ENCODE measurements around the gene CRIP1. TPM values are rescaled to one million over a fixed set of nuclear protein-coding genes. Genes with fewer than 3 reads are reported as not detected.

Gene CRIP1
- polyA plus RNA-seq, 3 donors, result 24.1 to 32.5 (median 28.8) TPM

DNA sequence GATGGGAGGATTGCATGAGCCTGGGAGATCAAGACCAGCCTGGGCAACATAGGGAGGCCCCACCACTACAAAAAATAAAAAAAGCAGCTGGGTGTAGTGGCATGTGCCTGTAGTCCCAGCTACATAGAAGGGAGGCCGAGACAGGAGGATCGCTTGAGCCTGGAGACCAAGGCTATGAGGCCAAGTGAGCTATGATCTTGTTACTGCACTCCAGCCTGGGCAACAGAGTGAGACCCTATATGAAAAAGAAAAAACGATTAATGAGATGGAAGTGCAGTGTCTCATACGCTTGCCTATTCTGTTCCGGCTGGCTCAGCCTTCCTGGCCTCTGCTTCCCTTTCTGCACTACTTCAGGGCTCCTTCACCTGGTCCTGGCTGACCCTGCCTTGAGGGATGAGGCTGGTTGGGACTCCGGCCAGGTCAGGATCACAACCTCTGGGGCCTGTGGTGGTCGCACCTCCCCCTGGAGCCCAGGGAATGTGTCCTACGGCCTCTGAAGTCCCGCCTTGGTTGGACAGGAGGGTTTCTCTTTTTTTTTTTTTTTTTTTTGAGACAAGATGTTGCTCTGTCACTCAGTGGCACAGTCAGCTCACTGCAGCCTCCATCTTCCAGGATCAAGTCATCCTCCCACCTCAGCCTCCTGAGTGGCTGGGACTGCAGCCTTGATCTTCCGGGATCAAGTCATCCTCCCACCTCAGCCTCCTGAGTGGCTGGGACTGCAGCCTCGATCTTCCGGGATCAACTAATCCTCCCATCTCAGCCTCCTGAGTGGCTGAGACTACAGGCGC, 15.0 kb downstream of the CRIP1 start:
- no peak for DNase-seq (ENCODE audit: low read depth in 3 of 3, low spot score in 2 of 3)

DNA sequence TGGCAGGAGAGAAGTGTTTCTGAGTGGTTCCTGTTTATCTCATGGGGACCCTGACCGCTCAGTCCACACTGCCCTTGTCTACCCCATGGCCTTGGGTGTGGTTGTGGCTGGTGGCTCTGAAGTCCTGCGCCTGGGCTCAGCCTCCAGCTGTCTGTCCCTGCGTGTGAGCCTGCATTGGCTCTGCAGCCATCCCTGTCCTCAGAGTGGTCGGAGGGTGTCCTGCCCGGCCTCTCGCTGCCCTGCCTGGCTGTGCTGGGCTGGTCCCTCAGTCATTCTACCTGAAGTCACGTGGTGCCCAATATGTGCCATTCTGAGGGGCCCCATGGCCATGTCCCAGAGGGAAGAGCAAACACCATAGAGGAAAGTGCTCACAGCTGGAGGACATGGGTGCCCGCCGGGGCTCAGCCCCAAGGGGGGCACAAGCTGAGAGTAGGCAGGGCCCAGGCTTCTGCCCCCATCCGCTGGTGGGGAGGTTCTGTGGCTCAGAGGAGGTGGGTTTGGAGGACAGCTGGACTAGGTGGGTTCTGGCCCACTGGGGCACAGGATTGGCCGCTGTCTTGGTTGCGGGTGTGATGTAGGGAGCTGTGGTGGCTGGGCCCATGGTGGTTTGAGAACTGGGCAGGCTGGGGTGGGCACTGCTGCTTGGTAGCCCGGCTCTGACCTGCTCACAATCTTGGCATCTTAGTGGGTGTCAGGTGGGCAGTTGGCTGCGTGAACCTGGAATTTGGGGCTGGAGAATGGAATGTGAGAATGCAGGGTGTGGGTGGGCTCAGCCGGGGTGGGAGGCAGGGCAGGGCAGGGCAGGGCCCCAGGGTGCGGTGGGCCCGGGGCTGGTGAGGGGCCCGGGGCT, 16.0 kb downstream of the CRIP1 start:
- no peak for DNase-seq (ENCODE audit: low read depth in 3 of 3, low spot score in 2 of 3)

GRCh38 chr14:105503296-105503640, 16.6 kb downstream of the CRIP1 start:
- no peak for DNase-seq (ENCODE audit: low read depth in 3 of 3, low spot score in 2 of 3)

GRCh38 chr14:105503935-105504692, 17.4 kb downstream of the CRIP1 start:
- DNase-seq (ENCODE audit: low read depth in 3 of 3, low spot score in 2 of 3), result no peak

DNA sequence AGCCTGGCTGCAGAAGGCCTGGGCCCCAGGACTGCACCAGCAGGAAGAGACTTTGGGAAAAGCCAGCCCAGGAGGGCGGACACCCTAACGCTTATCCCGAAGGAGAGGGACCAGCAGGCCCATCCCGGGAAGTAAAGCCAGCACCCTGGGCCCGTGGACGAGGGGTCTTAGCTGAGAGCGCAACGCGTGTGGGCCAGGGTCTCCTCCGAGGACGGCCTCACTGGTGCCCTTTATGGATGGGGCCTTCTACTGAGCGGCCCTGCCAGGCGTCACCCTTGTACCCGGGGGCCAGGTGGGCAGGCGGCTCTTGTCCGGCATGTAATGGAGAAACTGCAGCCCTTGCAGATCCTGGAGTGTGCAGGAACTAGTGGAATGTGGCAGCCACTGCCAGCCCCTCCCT, 18.4 kb downstream of the CRIP1 start:
- DNase-seq (ENCODE audit: low read depth in 3 of 3, low spot score in 2 of 3), result no peak

GRCh38 chr14:105507247-105507646, 20.6 kb downstream of the CRIP1 start:
- DNase-seq (ENCODE audit: low read depth in 3 of 3, low spot score in 2 of 3), result no peak

- DNase-seq (ENCODE audit: low read depth in 3 of 3, low spot score in 2 of 3), result no peak
Observed at GRCh38 chr14:105508069-105508468, 21.4 kb downstream of the CRIP1 start.

DNA sequence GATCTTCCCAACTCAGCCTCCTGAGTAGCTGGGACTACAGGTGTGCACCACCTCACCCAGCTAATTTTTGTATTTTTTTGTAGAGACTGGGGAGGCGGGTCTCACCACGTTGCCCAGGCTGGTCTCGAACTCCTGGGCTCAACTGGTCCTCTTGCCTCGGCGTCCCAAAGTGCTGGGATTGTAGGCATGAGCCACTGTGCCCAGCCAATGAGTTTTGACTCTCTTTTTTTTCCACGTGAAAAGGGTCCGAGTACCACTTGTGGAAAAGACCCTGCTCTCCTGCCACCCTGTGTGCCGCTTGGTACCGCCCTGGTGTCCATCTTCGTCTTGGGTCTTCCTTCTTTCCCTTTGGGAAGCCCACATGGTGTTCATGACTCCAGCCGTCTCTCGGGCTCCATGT, 21.9 kb downstream of the CRIP1 start:
- DNase-seq (ENCODE audit: low read depth in 3 of 3, low spot score in 2 of 3), result no peak

DNA sequence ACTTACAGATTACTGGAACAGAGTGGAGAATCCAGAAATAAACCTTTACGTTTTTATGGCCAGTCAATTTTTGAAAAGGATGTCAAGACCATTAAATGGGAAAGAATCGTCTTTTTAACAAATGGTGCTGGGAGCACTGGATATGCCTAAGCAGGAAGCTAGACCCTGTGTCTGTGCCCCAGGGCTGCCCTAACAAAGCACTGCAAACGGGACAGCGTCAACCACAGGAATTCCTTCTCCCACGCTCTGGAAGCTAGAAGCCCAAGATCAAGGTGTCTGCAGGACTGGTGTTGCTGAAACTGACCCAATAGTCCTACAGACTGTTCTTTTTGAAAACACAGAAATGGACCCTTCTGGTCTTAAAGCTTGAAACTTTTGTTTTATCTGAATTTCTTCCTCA, 30.4 kb downstream of the CRIP1 start:
- no peak for DNase-seq (ENCODE audit: low read depth in 3 of 3, low spot score in 2 of 3)

DNA sequence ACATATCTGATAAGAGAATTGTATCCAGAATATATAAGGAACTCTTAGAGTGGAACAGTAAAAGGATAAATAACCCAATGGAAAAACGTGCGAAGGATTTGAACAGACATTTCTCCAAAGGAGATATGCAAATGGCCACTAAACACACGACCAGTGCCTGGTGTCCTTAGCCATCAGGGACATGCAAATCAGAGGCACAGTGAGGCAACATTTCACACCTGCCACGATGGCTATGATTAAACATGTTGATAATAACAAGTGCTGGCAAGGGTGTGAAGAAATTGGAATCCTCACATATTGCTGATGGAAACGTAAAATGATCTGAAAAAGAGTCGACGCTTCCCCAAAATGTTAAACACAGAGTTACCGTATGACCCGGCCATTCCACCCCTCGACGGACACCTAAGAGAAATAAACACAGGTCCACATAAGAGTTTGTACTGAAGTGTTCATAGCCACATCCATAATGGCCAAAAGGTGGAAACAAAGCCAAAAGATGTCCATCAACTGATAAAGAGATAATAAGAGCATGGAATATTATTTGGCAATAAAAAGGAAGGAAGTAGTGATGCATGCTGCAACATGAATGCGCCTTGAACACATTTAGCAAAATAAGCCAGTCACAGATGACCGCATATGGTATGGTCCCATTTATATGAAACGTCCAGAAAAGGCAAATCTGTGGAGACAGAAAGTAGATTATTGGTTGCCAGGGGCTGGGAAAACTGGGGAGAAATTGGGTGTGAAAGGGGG, 33.4 kb downstream of the CRIP1 start:
- DNase-seq (ENCODE audit: low read depth in 3 of 3, low spot score in 2 of 3), result no peak

DNA sequence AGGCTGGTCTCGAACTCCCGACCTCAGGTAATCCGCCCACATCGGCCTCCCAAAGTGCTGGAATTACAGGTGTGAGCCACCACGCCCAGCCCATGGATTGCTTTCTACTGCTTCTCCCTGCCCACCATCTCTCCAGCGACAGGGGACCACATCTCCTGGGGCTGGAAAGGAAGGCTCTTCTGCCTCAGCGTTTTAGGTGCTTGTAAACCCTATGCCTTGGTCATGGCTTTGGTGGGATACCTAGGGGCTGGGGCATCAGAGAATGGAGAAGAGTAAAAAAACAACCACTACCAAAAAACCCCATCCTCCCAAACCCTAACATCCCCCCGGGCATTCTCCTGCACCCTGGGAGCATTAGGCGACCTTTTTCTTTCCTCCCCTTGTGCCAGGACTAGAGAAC, 38.6 kb downstream of the CRIP1 start:
- DNase-seq (ENCODE audit: low read depth in 3 of 3, low spot score in 2 of 3), result no peak

GRCh38 chr14:105525861-105526775, 39.4 kb downstream of the CRIP1 start, which contains the start of gene TMEM121:
TMEM121 (plus strand) TSS chr14:105526583; CDS start chr14:105528835, 2,252 bp downstream.
- no peak for DNase-seq (ENCODE audit: low read depth in 3 of 3, low spot score in 2 of 3)

- DNase-seq (ENCODE audit: low read depth in 3 of 3, low spot score in 2 of 3), result no peak
Observed at GRCh38 chr14:105526776-105527380, 40.2 kb downstream of the CRIP1 start.

DNA sequence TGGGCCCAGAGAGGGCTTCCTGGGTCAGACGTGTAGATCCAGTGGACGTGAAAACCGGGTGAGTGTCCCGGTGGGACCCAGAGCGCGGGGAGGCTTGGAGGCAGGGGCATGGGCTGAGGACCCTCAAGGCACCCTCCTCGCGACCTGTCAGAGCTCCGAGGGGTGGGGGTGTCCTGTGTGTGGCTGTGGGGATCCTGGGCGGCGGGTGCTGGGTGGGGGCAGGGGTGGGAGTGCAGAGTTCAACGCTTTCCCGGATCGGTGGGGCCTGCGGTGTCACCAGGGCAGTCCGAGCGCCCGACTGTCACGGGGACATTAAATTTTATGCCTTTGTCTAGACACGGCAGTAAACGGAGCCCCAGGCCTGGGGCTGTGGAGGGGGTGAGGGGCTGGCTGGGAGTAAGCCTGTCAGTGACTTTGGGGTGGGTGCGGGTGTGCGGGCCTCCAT, 40.7 kb downstream of the CRIP1 start:
- no peak for DNase-seq (ENCODE audit: low read depth in 3 of 3, low spot score in 2 of 3)

DNA sequence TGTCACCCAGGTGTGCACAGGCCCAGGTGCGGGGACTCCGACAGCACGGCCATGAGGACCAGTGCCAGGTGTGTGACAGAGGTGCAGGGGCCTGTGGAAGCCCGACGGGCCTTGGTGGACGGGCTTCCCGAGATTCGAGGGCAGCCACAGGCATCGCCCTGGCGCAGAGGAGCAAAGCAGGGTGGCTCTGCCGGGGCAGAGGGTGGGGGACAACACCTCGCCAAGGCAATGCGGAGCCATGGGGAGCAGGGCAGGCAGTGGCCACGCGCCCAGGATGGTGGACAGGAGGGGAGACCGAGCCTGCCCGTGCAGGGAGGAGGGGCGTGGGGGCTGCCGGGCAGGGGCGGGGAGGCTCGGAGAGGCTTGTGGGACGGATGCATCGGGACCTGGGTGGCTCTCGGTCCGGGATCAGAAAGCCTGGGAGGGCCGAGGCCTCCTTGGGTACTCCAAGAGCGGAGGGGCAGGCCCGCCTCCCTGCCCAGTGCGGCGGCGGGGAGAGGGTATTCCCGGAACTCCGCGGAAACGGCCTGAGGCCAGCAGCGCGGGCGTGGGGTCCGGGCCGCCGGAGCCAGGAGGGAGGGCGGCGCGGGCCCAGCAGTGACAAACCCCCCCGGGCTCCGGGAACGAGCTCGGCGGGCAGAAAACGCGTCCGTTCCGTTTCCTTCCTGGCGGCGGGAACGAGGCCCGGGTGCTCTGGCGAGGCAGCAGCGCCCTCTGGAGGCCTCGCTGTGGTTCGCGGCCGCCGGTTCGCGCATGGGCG, 41.3 kb downstream of the CRIP1 start:
- DNase-seq (ENCODE audit: low read depth in 3 of 3, low spot score in 2 of 3), result peak in 1 of 3 donors; percentile 69

- no peak for DNase-seq (ENCODE audit: low read depth in 3 of 3, low spot score in 2 of 3)
Observed at GRCh38 chr14:105528586-105529318, 42.1 kb downstream of the CRIP1 start.

DNA sequence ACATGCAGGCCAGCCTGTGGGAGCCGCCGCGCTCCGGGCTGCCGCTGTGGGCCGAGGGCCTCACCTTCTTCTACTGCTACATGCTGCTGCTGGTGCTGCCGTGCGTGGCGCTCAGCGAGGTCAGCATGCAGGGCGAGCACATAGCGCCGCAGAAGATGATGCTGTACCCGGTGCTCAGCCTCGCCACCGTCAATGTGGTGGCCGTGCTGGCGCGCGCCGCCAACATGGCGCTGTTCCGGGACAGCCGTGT, 42.6 kb downstream of the CRIP1 start:
- DNase-seq (ENCODE audit: low read depth in 3 of 3, low spot score in 2 of 3), result no peak

Measured in right renal cortex interstitium (tissue), 3 donors.